ENCODE results near the gene LRRC55.

The LRRC55 gene

GRCh38 chr11:57200917-57201316 is 19.2 kb downstream of the LRRC55 start:
- no peak for TF ChIP-seq CTCF (IDR thresholded peaks at IDR 0.05; ENCODE audit: insufficient read depth, low read depth, low read length, missing control alignments)
- H3K4me3 ChIP-seq (ENCODE audit: low read length), result no peak overlapping the region
- no peak for DNase-seq (ENCODE audit: low read depth)

- no peak for TF ChIP-seq CTCF (IDR thresholded peaks at IDR 0.05; ENCODE audit: insufficient read depth, low read depth, low read length, missing control alignments)
- H3K4me3 ChIP-seq (ENCODE audit: low read length), result no peak overlapping the region
- no peak for DNase-seq (ENCODE audit: low read depth)
Measured at GRCh38 chr11:57202281-57202680, 20.5 kb downstream of the LRRC55 start.

- H3K4me3 ChIP-seq (ENCODE audit: low read length), result no peak overlapping the region
- no peak for TF ChIP-seq CTCF (IDR thresholded peaks at IDR 0.05; ENCODE audit: insufficient read depth, low read depth, low read length, missing control alignments)
- DNase-seq (ENCODE audit: low read depth), result no peak
Measured at GRCh38 chr11:57203359-57203758, 21.6 kb downstream of the LRRC55 start.

- no peak overlapping the region for H3K4me3 ChIP-seq (ENCODE audit: low read length)
- TF ChIP-seq CTCF (IDR thresholded peaks at IDR 0.05; ENCODE audit: insufficient read depth, low read depth, low read length, missing control alignments), result no peak
- DNase-seq (ENCODE audit: low read depth), result no peak
Measured at GRCh38 chr11:57203882-57204480, 22.2 kb downstream of the LRRC55 start.

- no peak for TF ChIP-seq CTCF (IDR thresholded peaks at IDR 0.05; ENCODE audit: insufficient read depth, low read depth, low read length, missing control alignments)
- no peak overlapping the region for H3K4me3 ChIP-seq (ENCODE audit: low read length)
- DNase-seq (ENCODE audit: low read depth), result peak; percentile 27
Measured at GRCh38 chr11:57205041-57205641, 23.4 kb downstream of the LRRC55 start.

GRCh38 chr11:57207168-57207567 is 25.4 kb downstream of the LRRC55 start:
- DNase-seq (ENCODE audit: low read depth), result no peak
- TF ChIP-seq CTCF (IDR thresholded peaks at IDR 0.05; ENCODE audit: insufficient read depth, low read depth, low read length, missing control alignments), result no peak
- no peak overlapping the region for H3K4me3 ChIP-seq (ENCODE audit: low read length)

GRCh38 chr11:57210781-57211180 is 29.0 kb downstream of the LRRC55 start:
- TF ChIP-seq CTCF (IDR thresholded peaks at IDR 0.05; ENCODE audit: insufficient read depth, low read depth, low read length, missing control alignments), result no peak
- no peak for DNase-seq (ENCODE audit: low read depth)

More at GRCh38 chr11:57210781-57211180, 29.0 kb downstream of the LRRC55 start:
- no peak overlapping the region for H3K4me3 ChIP-seq (ENCODE audit: low read length)

Measured in epithelial cell of esophagus (primary cell).